ENCODE results near the gene RHOH. TPM values are rescaled to one million over a fixed set of nuclear protein-coding genes. Genes with fewer than 3 reads are reported as not detected.

Gene RHOH
- total and polyA plus RNA-seq, 2 experiments from 2014 or later, result not detected

- no peaks in the 10 kb centered on the region for H3K9me2 ChIP-seq (ENCODE audit: insufficient read depth)
- H3K27me3 ChIP-seq (replicated peaks; ENCODE audit: insufficient read depth), result no peaks in the 10 kb centered on the region
- 56 to 58% methylated on average over 2 of the region's 2 CpGs for WGBS, 2 experiments (ENCODE audit: low coverage in 1 of 2, low lambda C conversion rate in 2 of 2, missing lambda C conversion rate in 2 of 2)
- no peak overlapping the region for H3K27ac ChIP-seq
- peaks cover 5% of the 10 kb centered on the region; the same call in 1 of the 2 replicates for H3F3A ChIP-seq (ENCODE audit: insufficient read depth)
- DNase-seq, result no peak
- no peak overlapping the region for H2AFZ ChIP-seq
- H3K4me3 ChIP-seq, result no peak overlapping the region
- no peaks in the 10 kb centered on the region for H3K36me3 ChIP-seq (ENCODE audit: low read depth)
- H4K20me1 ChIP-seq (ENCODE audit: insufficient read depth), result no peaks in the 10 kb centered on the region
- no peak overlapping the region for H3K4me2 ChIP-seq (ENCODE audit: unreplicated experiment)
- no peak overlapping the region for H3K9ac ChIP-seq
- TF ChIP-seq EZH2phosphoT487 (IDR thresholded peaks at IDR 0.05; ENCODE audit: insufficient read depth, low read depth), result no peak
- TF ChIP-seq EZH2 (IDR thresholded peaks at IDR 0.05; ENCODE audit: insufficient read depth, poor library complexity, severe bottlenecking), result no peak
- peaks cover 5% of the 10 kb centered on the region; the same call in 1 of the 2 replicates for H3K4me1 ChIP-seq (ENCODE audit: insufficient read depth)
- H3K9me3 ChIP-seq (ENCODE audit: low read depth), result no peaks in the 10 kb centered on the region
- H3K79me2 ChIP-seq (ENCODE audit: insufficient read depth), result no peaks in the 10 kb centered on the region
- in situ Hi-C loops (cut with MboI), result no loop called here
Measured at GRCh38 chr4:40246938-40247337, 50.1 kb downstream of the RHOH start.

DNA sequence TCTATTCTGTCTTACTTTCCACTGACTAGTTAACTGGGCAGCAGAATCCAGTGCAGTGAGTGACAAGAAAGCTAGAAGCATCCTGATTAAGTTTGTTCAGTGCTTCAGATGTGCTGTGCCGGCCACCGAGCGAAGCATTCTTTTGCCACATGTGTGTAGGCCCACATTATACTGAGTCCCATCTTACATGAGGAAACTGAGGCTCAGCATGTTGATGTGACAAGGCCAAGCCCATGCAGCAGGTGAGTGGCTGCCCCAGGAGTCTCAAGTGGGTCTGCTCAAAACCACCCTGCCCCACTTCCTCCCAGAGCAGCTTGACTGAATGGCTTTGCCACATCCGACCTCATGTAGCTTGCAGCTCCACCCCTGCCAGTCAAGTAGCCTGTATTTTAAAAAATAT lies 50.5 kb downstream of the RHOH start:
- no peaks in the 10 kb centered on the region for H3K27me3 ChIP-seq (replicated peaks; ENCODE audit: insufficient read depth)
- peaks cover 5% of the 10 kb centered on the region; the same call in 1 of the 2 replicates for H3K4me1 ChIP-seq (ENCODE audit: insufficient read depth)
- no peak overlapping the region for H3K4me3 ChIP-seq
- H3K9me3 ChIP-seq (ENCODE audit: low read depth), result no peaks in the 10 kb centered on the region
- H3K27ac ChIP-seq, result no peak overlapping the region
- WGBS, 2 experiments (ENCODE audit: low coverage in 1 of 2, low lambda C conversion rate in 2 of 2, missing lambda C conversion rate in 2 of 2), result 85 to 86% methylated on average over 4 of the region's 4 CpGs
- no peaks in the 10 kb centered on the region for H4K20me1 ChIP-seq (ENCODE audit: insufficient read depth)
- TF ChIP-seq EZH2 (IDR thresholded peaks at IDR 0.05; ENCODE audit: insufficient read depth, poor library complexity, severe bottlenecking) (no peak), EZH2phosphoT487 (IDR thresholded peaks at IDR 0.05; ENCODE audit: insufficient read depth, low read depth) (no peak)
- H3K79me2 ChIP-seq (ENCODE audit: insufficient read depth), result no peaks in the 10 kb centered on the region
- H3F3A ChIP-seq (ENCODE audit: insufficient read depth), result peaks cover 2% of the 10 kb centered on the region; the same call in 1 of the 2 replicates
- DNase-seq, result no peak
- H3K9me2 ChIP-seq (ENCODE audit: insufficient read depth), result no peaks in the 10 kb centered on the region
- in situ Hi-C loops (cut with MboI), result no loop called here
- H3K9ac ChIP-seq, result no peak overlapping the region
- no peaks in the 10 kb centered on the region for H3K36me3 ChIP-seq (ENCODE audit: low read depth)
- H3K4me2 ChIP-seq (ENCODE audit: unreplicated experiment), result no peak overlapping the region
- H2AFZ ChIP-seq, result no peak overlapping the region

DNA sequence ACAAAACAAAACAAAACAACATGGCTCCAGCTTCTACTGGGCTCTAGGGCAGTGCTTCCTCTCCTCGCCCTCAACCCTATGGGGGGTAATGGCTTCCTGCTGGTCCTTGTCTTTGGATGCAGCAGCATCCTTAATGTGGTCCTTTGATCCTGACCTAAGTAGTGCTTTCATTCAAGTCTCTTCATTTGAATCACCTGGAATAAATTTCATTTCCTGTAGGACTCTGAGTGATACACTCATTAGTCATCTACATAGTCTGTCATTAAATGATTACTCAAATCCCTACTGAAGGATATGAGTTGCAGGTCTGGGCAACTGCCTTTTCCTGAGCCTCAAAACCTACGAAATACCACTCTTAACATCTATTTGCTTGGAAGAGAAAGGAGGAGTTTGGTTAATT lies 54.5 kb downstream of the RHOH start:
- no peak overlapping the region for H3K27ac ChIP-seq
- H2AFZ ChIP-seq, result no peak overlapping the region
- no peaks in the 10 kb centered on the region for H3K79me2 ChIP-seq (ENCODE audit: insufficient read depth)
- no peak overlapping the region for H3K9ac ChIP-seq
- no peaks in the 10 kb centered on the region for H4K20me1 ChIP-seq (ENCODE audit: insufficient read depth)
- DNase-seq, result peak; percentile 60
- 43 to 55% methylated on average over 2 of the region's 2 CpGs for WGBS, 2 experiments (ENCODE audit: low coverage in 1 of 2, low lambda C conversion rate in 2 of 2, missing lambda C conversion rate in 2 of 2)
- no peaks in the 10 kb centered on the region for H3K36me3 ChIP-seq (ENCODE audit: low read depth)
- H3K9me2 ChIP-seq (ENCODE audit: insufficient read depth), result no peaks in the 10 kb centered on the region
- H3K4me1 ChIP-seq (ENCODE audit: insufficient read depth), result peaks cover 24% of the 10 kb centered on the region
- no peaks in the 10 kb centered on the region for H3K27me3 ChIP-seq (replicated peaks; ENCODE audit: insufficient read depth)
- TF ChIP-seq EZH2phosphoT487 (IDR thresholded peaks at IDR 0.05; ENCODE audit: insufficient read depth, low read depth), result no peak
- TF ChIP-seq EZH2 (IDR thresholded peaks at IDR 0.05; ENCODE audit: insufficient read depth, poor library complexity, severe bottlenecking), result no peak
- in situ Hi-C loops (cut with MboI), result no loop called here
- peaks cover 25% of the 10 kb centered on the region for H3F3A ChIP-seq (ENCODE audit: insufficient read depth)
- no peak overlapping the region for H3K4me2 ChIP-seq (ENCODE audit: unreplicated experiment)
- no peaks in the 10 kb centered on the region for H3K9me3 ChIP-seq (ENCODE audit: low read depth)
- no peak overlapping the region for H3K4me3 ChIP-seq

DNA sequence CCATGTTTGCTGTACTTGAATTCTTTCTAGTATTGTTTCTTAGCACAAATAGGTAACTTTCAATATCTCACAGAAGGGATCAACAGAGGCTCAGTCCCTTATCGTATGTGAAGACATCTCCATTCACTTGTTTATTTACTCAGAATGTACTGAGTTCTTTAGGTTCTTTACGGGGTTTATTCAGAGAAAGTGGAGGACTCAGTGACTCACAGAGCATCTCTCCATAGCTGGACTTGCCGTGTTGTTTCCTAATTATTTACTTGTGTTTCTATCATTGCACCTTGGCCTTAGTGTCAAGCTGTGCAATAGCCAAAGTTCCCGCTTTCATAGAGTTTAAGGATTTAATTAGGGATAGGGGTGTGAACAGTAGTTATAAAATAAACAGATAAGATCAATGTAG lies 57.1 kb downstream of the RHOH start:
- Histone ChIP-seq H3K4me3 (no peak overlapping the region), H3K79me2 (ENCODE audit: insufficient read depth) (no peaks in the 10 kb centered on the region), H3K9me2 (ENCODE audit: insufficient read depth) (no peaks in the 10 kb centered on the region), H3K9me3 (ENCODE audit: low read depth) (no peaks in the 10 kb centered on the region), H3F3A (ENCODE audit: insufficient read depth) (peaks cover 35% of the 10 kb centered on the region), H4K20me1 (ENCODE audit: insufficient read depth) (no peaks in the 10 kb centered on the region), H3K27me3 (replicated peaks; ENCODE audit: insufficient read depth) (no peaks in the 10 kb centered on the region), H2AFZ (no peak overlapping the region), H3K36me3 (ENCODE audit: low read depth) (no peaks in the 10 kb centered on the region), H3K27ac (no peak overlapping the region), H3K4me2 (ENCODE audit: unreplicated experiment) (no peak overlapping the region), H3K4me1 (ENCODE audit: insufficient read depth) (peaks cover 25% of the 10 kb centered on the region), H3K9ac (no peak overlapping the region)
- in situ Hi-C loops (cut with MboI), result no loop called here
- DNase-seq, result no peak
- TF ChIP-seq EZH2phosphoT487 (IDR thresholded peaks at IDR 0.05; ENCODE audit: insufficient read depth, low read depth) (no peak), EZH2 (IDR thresholded peaks at IDR 0.05; ENCODE audit: insufficient read depth, poor library complexity, severe bottlenecking) (no peak)
- WGBS, 2 experiments (ENCODE audit: low coverage in 1 of 2, low lambda C conversion rate in 2 of 2, missing lambda C conversion rate in 2 of 2), result 87 to 89% methylated on average over 4 of the region's 4 CpGs

Measured in GM23248 (cell line).